Tibial artery (tissue), 4 donors: ENCODE measurements around the gene PRPF39.

Experiments
- DNase-seq, 2 donors: peaks; one replicate each; pipeline ENCODE4 v3.0.0-alpha.2; 2019
- H3K27ac ChIP-seq, 2 donors: fragments of 200-600 bp; sonication (generic) in 1 of 2; 1 replicate in 1 of 2; 2 replicates in 1 of 2; pipeline ENCODE4 v1.5.1; 2018 to 2019; ENCODE audit warnings: mild to moderate bottlenecking in 1 of 2
- H3K27me3 ChIP-seq, 2 donors: fragments of 200-600 bp; sonication (generic) in 1 of 2; one replicate each; pipeline versions ENCODE4 v1.5.1 to v1.6.0; 2016 to 2019
- H3K36me3 ChIP-seq, 3 donors: fragments of 200-600 bp; sonication (generic) in 2 of 3; one replicate each; pipeline ENCODE4 v1.5.1; 2016 to 2019; ENCODE audit warnings: mild to moderate bottlenecking in 2 of 3
- H3K4me1 ChIP-seq, 4 donors: fragments of 200-600 bp; sonication (generic) in 2 of 4; 1 replicate in 3 of 4; 2 replicates in 1 of 4; pipeline ENCODE4 v1.5.1; 2016 to 2019
- H3K4me3 ChIP-seq, 2 donors: fragments of 200-600 bp; sonication (generic) in 1 of 2; 1 replicate in 1 of 2; 2 replicates in 1 of 2; pipeline ENCODE4 v1.5.1; 2018 to 2019; ENCODE audit warnings: mild to moderate bottlenecking in 2 of 2
- H3K9me3 ChIP-seq, 3 donors: fragments of 200-600 bp; sonication (generic) in 1 of 3; one replicate each; pipeline ENCODE4 v1.5.1; 2016 to 2019
- CTCF ChIP-seq, 2 experiments: fragments of 200-600 bp in 1 of 2; fragments of 450-650 bp in 1 of 2; IDR thresholded peaks; one replicate each; pipeline ENCODE4 v1.5.1; 2017 to 2019; ENCODE audit warnings: antibody characterized with exemption in 2 of 2, mild to moderate bottlenecking in 1 of 2, moderate library complexity in 1 of 2
- intact Hi-C: fragments of 100-400 bp; cut with DNase I; formaldehyde crosslinking; loops from one replicate; pipeline ENCODE4 v1.15.0; 2023; ENCODE audit warnings: low total_unique reads

Gene PRPF39

GRCh38 chr14:45057881-45058364 is 26.0 kb upstream of the PRPF39 start:
- DNase-seq: no peak
- H3K9me3 ChIP-seq: peaks cover 0 to 6% (median 0%) of the 10 kb centered on the region in 3 donors
- peaks cover 23 to 45% (median 29%) of the 10 kb centered on the region in 3 donors for H3K36me3 ChIP-seq
- intact Hi-C loops: no loop called here
- no peaks in the 10 kb centered on the region for H3K27me3 ChIP-seq
- H3K4me3 ChIP-seq: no peak overlapping the region
- no peaks in the 10 kb centered on the region for H3K4me1 ChIP-seq
- H3K27ac ChIP-seq: no peak overlapping the region
- no peak for TF ChIP-seq CTCF (IDR thresholded peaks at IDR 0.05)

DNA sequence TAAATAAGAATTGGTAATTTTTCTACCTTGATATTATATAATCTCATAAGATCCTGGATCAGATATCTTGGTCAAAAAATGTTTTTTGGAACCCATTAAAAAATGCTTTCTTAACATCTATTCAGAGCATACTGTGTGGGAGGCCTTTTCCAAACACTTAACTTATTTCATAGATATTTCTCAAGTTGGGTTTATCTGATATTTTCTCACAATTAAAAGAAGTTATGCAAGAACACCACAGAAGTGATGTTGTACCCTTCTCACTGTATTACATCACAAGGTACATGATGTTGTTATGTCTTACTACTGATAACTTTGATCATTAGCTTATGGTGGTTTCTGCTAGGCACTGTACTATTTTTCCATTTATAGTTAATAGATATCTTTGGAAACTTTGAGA is 23.4 kb upstream of the PRPF39 start:
- H3K4me1 ChIP-seq: peaks cover 0 to 3% (median under 1%) of the 10 kb centered on the region in 4 donors
- H3K27me3 ChIP-seq: no peaks in the 10 kb centered on the region
- no peak overlapping the region for H3K27ac ChIP-seq
- peaks cover under 1 to 20% (median 8%) of the 10 kb centered on the region in 3 donors for H3K36me3 ChIP-seq
- no peak overlapping the region for H3K4me3 ChIP-seq
- no peak for TF ChIP-seq CTCF (IDR thresholded peaks at IDR 0.05)
- H3K9me3 ChIP-seq: peaks cover 0 to 6% (median 0%) of the 10 kb centered on the region in 3 donors
- intact Hi-C loops: no loop called here
- no peak for DNase-seq

DNA sequence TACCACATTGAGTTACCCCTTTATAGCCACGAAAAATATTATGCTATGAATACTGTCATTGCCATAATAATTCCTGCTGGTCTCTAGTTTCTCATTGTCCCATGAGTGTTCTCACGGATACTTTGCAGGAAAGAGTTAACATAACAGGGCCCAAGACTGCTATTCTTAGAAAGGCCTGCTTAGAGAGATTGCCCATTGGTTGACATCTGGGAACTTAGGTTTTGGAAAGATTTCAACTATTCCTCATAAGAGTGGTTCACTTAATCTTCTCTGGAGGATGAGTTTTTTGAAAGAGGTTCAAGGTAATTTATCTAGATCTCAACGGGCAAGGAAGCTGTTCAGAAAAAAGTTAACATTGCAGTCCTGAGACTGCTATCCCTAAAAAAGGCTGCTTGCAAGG is 18.4 kb upstream of the PRPF39 start:
- no peak overlapping the region for H3K4me3 ChIP-seq
- intact Hi-C loops: no loop called here

GRCh38 chr14:45065956-45066355 is 18.0 kb upstream of the PRPF39 start:
- no peaks in the 10 kb centered on the region for H3K27me3 ChIP-seq
- no peak overlapping the region for H3K27ac ChIP-seq
- no peaks in the 10 kb centered on the region for H3K9me3 ChIP-seq
- peaks cover 0 to 6% (median 3%) of the 10 kb centered on the region in 4 donors for H3K4me1 ChIP-seq
- H3K36me3 ChIP-seq: peaks cover 13 to 21% (median 17%) of the 10 kb centered on the region in 3 donors
- intact Hi-C loops: no loop called here
- no peak overlapping the region for H3K4me3 ChIP-seq
- DNase-seq: no peak
- TF ChIP-seq CTCF (IDR thresholded peaks at IDR 0.05): no peak

More for the DNA sequence above, 18.4 kb upstream of the PRPF39 start:
- no peaks in the 10 kb centered on the region for H3K27me3 ChIP-seq
- no peak for TF ChIP-seq CTCF (IDR thresholded peaks at IDR 0.05)
- no peaks in the 10 kb centered on the region for H3K9me3 ChIP-seq
- no peak overlapping the region for H3K27ac ChIP-seq
- DNase-seq: no peak
- peaks cover 0 to 6% (median 3%) of the 10 kb centered on the region in 4 donors for H3K4me1 ChIP-seq
- peaks cover 9 to 21% (median 13%) of the 10 kb centered on the region in 3 donors for H3K36me3 ChIP-seq

DNA sequence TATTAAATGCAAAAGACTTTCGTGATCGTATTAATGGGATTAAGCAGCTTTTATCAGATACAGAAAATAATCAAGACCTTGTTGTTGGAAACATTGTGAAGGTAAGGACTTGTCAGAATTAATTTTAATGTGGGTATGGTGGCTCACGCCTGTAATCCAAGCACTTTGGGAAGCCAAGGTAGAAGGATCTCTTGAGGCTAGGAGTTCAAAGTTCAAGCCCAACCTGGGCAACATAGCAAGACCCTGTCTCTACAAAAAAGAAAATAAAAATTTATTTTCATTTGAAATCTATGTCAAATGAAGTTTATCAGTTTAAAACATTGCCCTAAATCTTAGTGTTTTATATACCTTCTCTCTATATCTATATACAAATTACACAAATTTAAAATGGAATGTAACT is 17.2 kb upstream of the PRPF39 start:
- intact Hi-C loops: no loop called here
- H3K27ac ChIP-seq: no peak overlapping the region
- no peak overlapping the region for H3K4me3 ChIP-seq
- no peaks in the 10 kb centered on the region for H3K27me3 ChIP-seq
- DNase-seq: no peak
- H3K9me3 ChIP-seq: no peaks in the 10 kb centered on the region
- TF ChIP-seq CTCF (IDR thresholded peaks at IDR 0.05): no peak
- H3K36me3 ChIP-seq: peaks cover 13 to 24% (median 21%) of the 10 kb centered on the region in 3 donors
- peaks cover 0 to 6% (median 3%) of the 10 kb centered on the region in 4 donors for H3K4me1 ChIP-seq

DNA sequence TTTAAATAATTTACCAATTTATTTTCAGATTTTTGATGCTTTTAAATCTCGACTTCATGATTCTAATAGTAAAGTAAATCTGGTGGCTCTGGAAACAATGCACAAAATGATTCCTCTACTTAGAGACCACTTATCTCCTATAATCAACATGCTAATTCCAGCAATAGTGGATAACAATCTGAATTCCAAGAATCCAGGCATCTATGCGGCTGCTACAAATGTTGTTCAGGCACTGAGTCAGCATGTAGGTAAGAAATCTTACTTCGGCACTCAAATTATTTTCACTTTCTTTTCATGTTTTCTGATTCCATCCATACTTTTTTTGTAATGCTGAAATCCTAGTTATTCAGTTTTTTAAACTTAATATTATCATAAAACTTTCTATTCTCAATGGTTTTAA is 15.5 kb upstream of the PRPF39 start:
- H3K36me3 ChIP-seq: peaks cover 17 to 32% (median 21%) of the 10 kb centered on the region in 3 donors
- no peaks in the 10 kb centered on the region for H3K9me3 ChIP-seq
- no peaks in the 10 kb centered on the region for H3K27me3 ChIP-seq
- no peak for DNase-seq
- no peak overlapping the region for H3K27ac ChIP-seq
- intact Hi-C loops: no loop called here
- no peak overlapping the region for H3K4me3 ChIP-seq
- no peak for TF ChIP-seq CTCF (IDR thresholded peaks at IDR 0.05)
- peaks cover 0 to 6% (median 3%) of the 10 kb centered on the region in 4 donors for H3K4me1 ChIP-seq
